HepG2 (cell line): ENCODE measurements around the gene PRDM15. TPM values are rescaled to one million over a fixed set of nuclear protein-coding genes. Genes with fewer than 3 reads are reported as not detected.

Experiments
- ATAC-seq: fragments of 200-7000 bp; cut with Tn5 transposase; 3 replicates; pipeline ENCODE4 v1.9.1; 2020; ENCODE audit warnings: mild to moderate bottlenecking, moderate library complexity
- BruUV-seq: library from RNA; stranded (reverse); fragments of 400-500 nt; replicated peaks from 2 replicates; lab custom pipeline; 2021; lab: Mats Ljungman, UMichigan
- CTCF ChIA-PET: fragments of 300-600 bp; formaldehyde crosslinking; extraction: SDS; loops from one replicate; lab custom pipeline; 2021; ENCODE audit warnings: low total read pairs, inconsistent platforms, low intra/inter-chr PET ratio; lab: Yijun Ruan, JAX
- POLR2A ChIA-PET: fragments of 350-600 bp; sonication (Branson Sonifier 250); formaldehyde crosslinking; loops from one replicate; lab custom pipeline; 2020; ENCODE audit warnings: antibody characterized with exemption, inconsistent platforms; lab: Yijun Ruan, JAX
- DNase-seq: peaks from one replicate; pipeline ENCODE4 v3.0.0-alpha.2; 2015; ENCODE audit warnings: low spot score
- FAIRE-seq: peaks from 3 replicates; lab custom pipeline; 2011; peaks lifted over from hg19 to GRCh38; lab: Jason Lieb, UNC
- H2AFZ ChIP-seq: one replicate; pipeline ENCODE4 v1.6.1; 2011; ENCODE audit warnings: low read length, inconsistent platforms
- H3K27ac ChIP-seq: fragments of 300-600 bp; 3 replicates; pipeline ENCODE4 v1.8.0; 2011; ENCODE audit warnings: mixed run types, mild to moderate bottlenecking, mixed read lengths, low read length, inconsistent platforms; ENCODE audit not compliant: insufficient read depth; ENCODE audit errors: extremely low read length
- H3K27me3 ChIP-seq, 2 experiments: fragments of 200-600 bp in 1 of 2; 2 replicates in 1 of 2; 3 replicates in 1 of 2; pipeline versions ENCODE4 v1.6.0 to v1.8.0; 2011; ENCODE audit warnings: low read length in 2 of 2, mild to moderate bottlenecking in 2 of 2, moderate library complexity in 2 of 2, inconsistent platforms in 1 of 2; ENCODE audit not compliant: insufficient read depth in 2 of 2, control insufficient read depth in 1 of 2
- H3K36me3 ChIP-seq, 2 experiments: fragments of 200-600 bp in 1 of 2; replicated peaks in 1 of 2; 2 replicates in 1 of 2; 3 replicates in 1 of 2; pipeline versions ENCODE4 v1.5.1 to v1.8.0; 2011; ENCODE audit warnings: low read length in 2 of 2, inconsistent platforms in 1 of 2; ENCODE audit not compliant: insufficient read depth in 2 of 2, control insufficient read depth in 1 of 2
- H3K4me1 ChIP-seq: 2 replicates; pipeline ENCODE4 v1.5.1; 2012; ENCODE audit warnings: low read length, inconsistent platforms; ENCODE audit not compliant: insufficient read depth
- H3K4me2 ChIP-seq: 2 replicates; pipeline ENCODE4 v1.6.0; 2011; ENCODE audit warnings: low read depth, low read length, inconsistent platforms
- H3K4me3 ChIP-seq, 3 experiments: fragments of 200-600 bp in 1 of 3; sonication (generic), shearing (Covaris generic) in 1 of 3; replicated peaks in 1 of 3; 2 replicates each; pipeline ENCODE4 v1.5.1; 2011 to 2016; ENCODE audit warnings: low read length in 3 of 3, inconsistent platforms in 2 of 3, low read depth in 2 of 3, mild to moderate bottlenecking in 2 of 3, control low read depth in 1 of 3, mixed read lengths in 1 of 3; ENCODE audit not compliant: insufficient read depth in 1 of 3
- H3K79me2 ChIP-seq: one replicate; pipeline ENCODE4 v1.6.1; 2011; ENCODE audit warnings: low read length, inconsistent platforms; ENCODE audit not compliant: insufficient read depth
- H3K9ac ChIP-seq: 2 replicates; pipeline ENCODE4 v1.6.0; 2011; ENCODE audit warnings: mild to moderate bottlenecking, low read depth, low read length, inconsistent platforms; ENCODE audit not compliant: insufficient read depth
- H3K9me3 ChIP-seq: 2 replicates; pipeline ENCODE4 v1.5.1; 2012; ENCODE audit warnings: mild to moderate bottlenecking, low read length
- H4K20me1 ChIP-seq: 2 replicates; pipeline ENCODE4 v1.6.0; 2011; ENCODE audit warnings: inconsistent platforms, mild to moderate bottlenecking, low read length, moderate library complexity; ENCODE audit not compliant: insufficient read depth
- ATM ChIP-seq: fragments of 450-650 bp; IDR thresholded peaks from 2 replicates; pipeline ENCODE4 v1.7.1; 2017; ENCODE audit warnings: mild to moderate bottlenecking, borderline replicate concordance
- CBX5 ChIP-seq: sonication (generic); formaldehyde crosslinking; IDR thresholded peaks from 2 replicates; pipeline ENCODE4 v1.4.0; 2020; ENCODE audit warnings: missing genetic modification reagents, borderline replicate concordance
- HOXA5 ChIP-seq: sonication (generic); formaldehyde crosslinking; IDR thresholded peaks from 2 replicates; pipeline ENCODE4 v1.4.0; 2020; ENCODE audit warnings: missing genetic modification reagents
- KAT2B ChIP-seq: fragments of 150-350 bp; IDR thresholded peaks from 2 replicates; pipeline ENCODE4 v1.6.1; 2014; ENCODE audit warnings: low read depth, low read length, borderline replicate concordance
- MBNL3 ChIP-seq: fragments of 250-450 bp; sonication (Bioruptor Pico); conservative IDR thresholded peaks from 2 replicates; pipeline ENCODE4 v1.8.0; 2022; ENCODE audit warnings: mild to moderate bottlenecking, inconsistent platforms
- PLRG1 ChIP-seq: fragments of 450-650 bp; conservative IDR thresholded peaks from 2 replicates; pipeline ENCODE4 v1.6.1; 2016
- RORA ChIP-seq: sonication (generic); formaldehyde crosslinking; IDR thresholded peaks from 2 replicates; pipeline ENCODE4 v1.5.0; 2020; ENCODE audit warnings: mild to moderate bottlenecking, missing genetic modification reagents, moderate library complexity
- SRF ChIP-seq: IDR thresholded peaks from 2 replicates; pipeline ENCODE4 v1.6.1; 2011; ENCODE audit warnings: mild to moderate bottlenecking, low read depth, low read length, moderate library complexity
- TBX3 ChIP-seq: fragments of 450-650 bp; IDR thresholded peaks from 2 replicates; pipeline ENCODE4 v1.6.1; 2017; ENCODE audit warnings: antibody characterized with exemption, mild to moderate bottlenecking, inconsistent platforms, borderline replicate concordance
- ZBTB3 ChIP-seq: sonication (generic); formaldehyde crosslinking; IDR thresholded peaks from 2 replicates; pipeline ENCODE4 v1.4.0; 2020; ENCODE audit warnings: low read depth, mild to moderate bottlenecking, moderate library complexity, missing genetic modification reagents, borderline replicate concordance
- ZNF234 ChIP-seq: sonication (generic); formaldehyde crosslinking; conservative IDR thresholded peaks from 2 replicates; pipeline ENCODE4 v1.5.1; 2020; ENCODE audit warnings: mild to moderate bottlenecking, missing genetic modification reagents
- ZNF333 ChIP-seq: sonication (generic); formaldehyde crosslinking; IDR thresholded peaks from 2 replicates; pipeline ENCODE4 v1.4.0; 2020; ENCODE audit warnings: mild to moderate bottlenecking, missing genetic modification reagents, borderline replicate concordance
- ZNF431 ChIP-seq: sonication (generic); formaldehyde crosslinking; IDR thresholded peaks from 2 replicates; pipeline ENCODE4 v1.9.0; 2022; ENCODE audit warnings: missing genetic modification reagents, low read depth, mild to moderate bottlenecking, borderline replicate concordance
- ZNF530 ChIP-seq: sonication (generic); formaldehyde crosslinking; IDR thresholded peaks from 2 replicates; pipeline ENCODE4 v1.5.0; 2020; ENCODE audit warnings: low read depth, mild to moderate bottlenecking, missing genetic modification reagents
- ZNF615 ChIP-seq: sonication (generic); formaldehyde crosslinking; IDR thresholded peaks from 2 replicates; pipeline ENCODE4 v1.5.0; 2020; ENCODE audit warnings: mild to moderate bottlenecking, missing genetic modification reagents, borderline replicate concordance
- ZNF616 ChIP-seq: sonication (generic); formaldehyde crosslinking; IDR thresholded peaks from 2 replicates; pipeline ENCODE4 v1.5.0; 2020; ENCODE audit warnings: low read depth, mild to moderate bottlenecking, missing genetic modification reagents
- WGBS: methylation state at CpG from one replicate; pipeline ENCODE4 v1.1.6; 2017; ENCODE audit warnings: low lambda C conversion rate; 5-methylcytosine and 5-hydroxymethylcytosine counted together
- in situ Hi-C: cut with HindIII; loops from 2 replicates; pipeline ENCODE4 v1.10.0; 2017; ENCODE audit warnings: low pct_unique_long_range_greater_than_20kb; ENCODE audit not compliant: extremely low pct_ligation_motif_present
- intact Hi-C: fragments of 100-400 bp; cut with micrococcal nuclease; formaldehyde crosslinking; loops from one replicate; pipeline ENCODE4 v1.10.0; 2022; ENCODE audit not compliant: unreplicated experiment
- polyA plus RNA-seq, 8 experiments: library from polyadenylated mRNA; depleted of rRNA in 3 of 8; stranded (reverse) in 7 of 8; unstranded in 1 of 8; fragments of >200 nt; fragmentation: Illumina TruSeq in 4 of 8; extraction: Trizol in 4 of 8; gene quantifications; 2 replicates each; pipeline versions ENCODE4 v1.2.1 to v1.2.3, GENCODE V29; 2011 to 2016; ENCODE audit warnings: low read depth in 4 of 8, missing spikeins in 1 of 8, mixed read lengths in 1 of 8; ENCODE audit not compliant: insufficient read depth in 1 of 8
- total RNA-seq, 5 experiments: library from RNA; depleted of rRNA; stranded (reverse); fragments of >200 nt; fragmentation: Illumina TruSeq; extraction: Trizol; gene quantifications; 2 replicates each; pipeline ENCODE4 v1.2.3, GENCODE V29; 2016; ENCODE audit warnings: low read depth in 1 of 5
- TF ChIP-seq, protein P1 (sequence below): sonication (generic); formaldehyde crosslinking; IDR thresholded peaks from 2 replicates; pipeline ENCODE4 v1.4.0; 2020; ENCODE audit warnings: mild to moderate bottlenecking, missing genetic modification reagents
- TF ChIP-seq, protein P2 (sequence below): sonication (generic); formaldehyde crosslinking; IDR thresholded peaks from 2 replicates; pipeline ENCODE4 v1.4.0; 2020; ENCODE audit warnings: missing genetic modification reagents

Gene PRDM15
- total and polyA plus RNA-seq, 2 of the 13 experiments (the other 11 are each of a cell fraction or from before 2014, with no cell fraction given): 4.0 to 6.9 TPM

GRCh38 chr21:41766883-41767605 lies 112.1 kb downstream of the PRDM15 start, which contains the start of gene RIPK4:
Gene RIPK4, minus strand, starts transcription at chr21:41767052. Its CDS starts 11 bp downstream, at chr21:41767041.
- 3% methylated on average over 24 of the region's 53 CpGs for WGBS
- TF ChIP-seq TBX3 (no peak), CBX5 (CRISPR knock-in tag) (no peak), ZNF431 (CRISPR knock-in tag) (no peak), ZNF234 (CRISPR knock-in tag) (peak; percentile 26; the same call in 1 of the 2 replicates), HOXA5 (CRISPR knock-in tag) (no peak; the same call in 1 of the 2 replicates), SRF (no peak), ZNF615 (no peak), ATM (no peak), ZNF333 (CRISPR knock-in tag) (0 out of 2 replicates have a peak, but pooled peaks have one; percentile 20), ZNF530 (CRISPR knock-in tag) (no peak), ZNF616 (CRISPR knock-in tag) (peak; percentile 66; the same call in 1 of the 2 replicates), MBNL3 (CRISPR knock-in tag) (no peak), RORA (CRISPR knock-in tag) (no peak), KAT2B (no peak), ZBTB3 (CRISPR knock-in tag) (no peak), PLRG1 (no peak)
- TF ChIP-seq, protein P1, sequence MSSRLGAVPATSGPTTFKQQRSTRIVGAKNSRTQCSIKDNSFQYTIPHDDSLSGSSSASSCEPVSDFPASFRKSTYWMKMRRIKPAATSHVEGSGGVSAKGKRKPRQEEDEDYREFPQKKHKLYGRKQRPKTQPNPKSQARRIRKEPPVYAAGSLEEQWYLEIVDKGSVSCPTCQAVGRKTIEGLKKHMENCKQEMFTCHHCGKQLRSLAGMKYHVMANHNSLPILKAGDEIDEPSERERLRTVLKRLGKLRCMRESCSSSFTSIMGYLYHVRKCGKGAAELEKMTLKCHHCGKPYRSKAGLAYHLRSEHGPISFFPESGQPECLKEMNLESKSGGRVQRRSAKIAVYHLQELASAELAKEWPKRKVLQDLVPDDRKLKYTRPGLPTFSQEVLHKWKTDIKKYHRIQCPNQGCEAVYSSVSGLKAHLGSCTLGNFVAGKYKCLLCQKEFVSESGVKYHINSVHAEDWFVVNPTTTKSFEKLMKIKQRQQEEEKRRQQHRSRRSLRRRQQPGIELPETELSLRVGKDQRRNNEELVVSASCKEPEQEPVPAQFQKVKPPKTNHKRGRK: no peak
- TF ChIP-seq, protein P2, sequence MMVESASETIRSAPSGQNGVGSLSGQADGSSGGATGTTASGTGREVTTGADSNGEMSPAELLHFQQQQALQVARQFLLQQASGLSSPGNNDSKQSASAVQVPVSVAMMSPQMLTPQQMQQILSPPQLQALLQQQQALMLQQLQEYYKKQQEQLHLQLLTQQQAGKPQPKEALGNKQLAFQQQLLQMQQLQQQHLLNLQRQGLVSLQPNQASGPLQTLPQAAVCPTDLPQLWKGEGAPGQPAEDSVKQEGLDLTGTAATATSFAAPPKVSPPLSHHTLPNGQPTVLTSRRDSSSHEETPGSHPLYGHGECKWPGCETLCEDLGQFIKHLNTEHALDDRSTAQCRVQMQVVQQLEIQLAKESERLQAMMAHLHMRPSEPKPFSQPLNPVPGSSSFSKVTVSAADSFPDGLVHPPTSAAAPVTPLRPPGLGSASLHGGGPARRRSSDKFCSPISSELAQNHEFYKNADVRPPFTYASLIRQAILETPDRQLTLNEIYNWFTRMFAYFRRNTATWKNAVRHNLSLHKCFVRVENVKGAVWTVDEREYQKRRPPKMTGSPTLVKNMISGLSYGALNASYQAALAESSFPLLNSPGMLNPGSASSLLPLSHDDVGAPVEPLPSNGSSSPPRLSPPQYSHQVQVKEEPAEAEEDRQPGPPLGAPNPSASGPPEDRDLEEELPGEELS (CRISPR knock-in tag): no peak

More at GRCh38 chr21:41766883-41767605, 112.1 kb downstream of the PRDM15 start, which contains the start of gene RIPK4:
- H4K20me1 ChIP-seq: peaks cover 40% of the 10 kb centered on the region
- FAIRE-seq: no peak
- peaks cover 43% of the 10 kb centered on the region for H3K79me2 ChIP-seq
- intact Hi-C loops: loop anchor here (5.0 kb wide), 1 partner anchor 50 kb away; no protein-coding TSS in a partner anchor
- H3K4me1 ChIP-seq: peaks cover 81% of the 10 kb centered on the region
- DNase-seq: peak; percentile 76
- peak within 1 kb of the TSS; percentile 83 for H3K9ac ChIP-seq
- CTCF ChIA-PET: interaction anchor here (0.7 kb wide), 1 partner anchor 88 kb away, joined by 3 read pairs; no protein-coding TSS in a partner anchor
- no peak within 1 kb of the TSS for H2AFZ ChIP-seq
- H3K36me3 ChIP-seq: no peaks in the 10 kb centered on the region
- peak within 1 kb of the TSS; percentile 62 for H3K27ac ChIP-seq
- BruUV-seq: TSS peak; percentile 64
- in situ Hi-C loops: loop anchor here (5.0 kb wide), 2 partner anchors 50 to 100 kb away; no protein-coding TSS in a partner anchor
- peak; percentile 58 for ATAC-seq
- H3K4me2 ChIP-seq: peak within 1 kb of the TSS; percentile 97
- POLR2A ChIA-PET: interaction anchor here (0.6 to 8.1 kb wide), 6 partner anchors 9 to 116 kb away, joined by 3 to 106 read pairs (median 8); no protein-coding TSS in a partner anchor
- H3K9me3 ChIP-seq: no peaks in the 10 kb centered on the region
- H3K4me3 ChIP-seq: peak within 1 kb of the TSS; percentile 80 to 85 (median 84)
- peaks cover 4 to 25% of the 10 kb centered on the region in 2 experiments; a peak in 3 of 5 replicates for H3K27me3 ChIP-seq
